GM12875 (cell line): ENCODE data around the gene CD2BP2.
A peak's percentile ranks its signal among the peaks of the same experiment; 100 is the strongest.

Experiments
- H3K4me3 ChIP-seq: one replicate; pipeline ENCODE4 v1.5.1; 2011; ENCODE audit warnings: low read depth, low read length, control low read depth
- TF ChIP-seq, protein P1 (sequence below): IDR thresholded peaks from 2 replicates; pipeline ENCODE4 v1.5.1; 2011; ENCODE audit warnings: low read depth, mild to moderate bottlenecking, control low read depth, inconsistent platforms, low read length, moderate library complexity, borderline replicate concordance; ENCODE audit not compliant: insufficient read depth

Gene CD2BP2

DNA sequence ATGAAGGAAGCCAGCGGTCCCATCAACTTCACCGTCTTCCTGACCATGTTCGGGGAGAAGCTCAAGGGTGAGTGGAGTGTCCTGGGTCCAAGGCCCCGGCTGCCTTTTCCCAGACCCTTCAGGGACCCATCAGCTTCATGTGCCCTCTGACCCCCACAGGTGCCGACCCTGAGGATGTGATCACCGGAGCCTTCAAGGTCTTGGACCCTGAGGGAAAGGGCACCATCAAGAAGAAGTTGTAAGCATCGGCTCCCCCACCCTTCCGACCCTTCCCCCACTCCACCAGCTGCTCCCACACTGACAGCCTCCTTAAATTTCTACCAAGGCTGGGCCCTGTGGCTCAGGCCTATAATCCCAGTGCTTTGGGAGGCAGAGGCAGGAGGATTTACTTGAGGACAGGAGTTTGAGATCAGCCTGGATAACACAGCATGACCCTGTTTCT, 21.4 kb upstream of the CD2BP2 start:
- TF ChIP-seq, protein P1, sequence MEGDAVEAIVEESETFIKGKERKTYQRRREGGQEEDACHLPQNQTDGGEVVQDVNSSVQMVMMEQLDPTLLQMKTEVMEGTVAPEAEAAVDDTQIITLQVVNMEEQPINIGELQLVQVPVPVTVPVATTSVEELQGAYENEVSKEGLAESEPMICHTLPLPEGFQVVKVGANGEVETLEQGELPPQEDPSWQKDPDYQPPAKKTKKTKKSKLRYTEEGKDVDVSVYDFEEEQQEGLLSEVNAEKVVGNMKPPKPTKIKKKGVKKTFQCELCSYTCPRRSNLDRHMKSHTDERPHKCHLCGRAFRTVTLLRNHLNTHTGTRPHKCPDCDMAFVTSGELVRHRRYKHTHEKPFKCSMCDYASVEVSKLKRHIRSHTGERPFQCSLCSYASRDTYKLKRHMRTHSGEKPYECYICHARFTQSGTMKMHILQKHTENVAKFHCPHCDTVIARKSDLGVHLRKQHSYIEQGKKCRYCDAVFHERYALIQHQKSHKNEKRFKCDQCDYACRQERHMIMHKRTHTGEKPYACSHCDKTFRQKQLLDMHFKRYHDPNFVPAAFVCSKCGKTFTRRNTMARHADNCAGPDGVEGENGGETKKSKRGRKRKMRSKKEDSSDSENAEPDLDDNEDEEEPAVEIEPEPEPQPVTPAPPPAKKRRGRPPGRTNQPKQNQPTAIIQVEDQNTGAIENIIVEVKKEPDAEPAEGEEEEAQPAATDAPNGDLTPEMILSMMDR, result no peak
- H3K4me3 ChIP-seq, result no peak overlapping the region

DNA sequence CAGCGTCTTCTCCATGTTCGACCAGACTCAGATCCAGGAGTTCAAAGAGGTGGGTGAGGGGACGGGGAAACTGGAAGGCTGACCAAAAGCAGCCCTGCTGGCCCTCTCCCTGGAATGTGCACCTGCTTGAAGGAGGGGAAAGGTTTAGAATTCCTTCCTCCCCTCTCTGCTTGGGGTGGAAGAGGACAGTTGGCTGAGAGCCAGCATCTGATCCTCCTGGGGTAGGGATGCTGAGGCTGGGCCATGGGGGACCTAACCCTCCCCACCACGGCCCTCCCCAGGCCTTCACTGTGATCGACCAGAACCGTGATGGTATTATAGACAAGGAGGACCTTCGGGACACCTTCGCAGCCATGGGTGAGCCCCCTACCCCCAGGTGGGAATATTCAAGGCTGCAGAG, 20.8 kb upstream of the CD2BP2 start:
- TF ChIP-seq, protein P1, result no peak

DNA sequence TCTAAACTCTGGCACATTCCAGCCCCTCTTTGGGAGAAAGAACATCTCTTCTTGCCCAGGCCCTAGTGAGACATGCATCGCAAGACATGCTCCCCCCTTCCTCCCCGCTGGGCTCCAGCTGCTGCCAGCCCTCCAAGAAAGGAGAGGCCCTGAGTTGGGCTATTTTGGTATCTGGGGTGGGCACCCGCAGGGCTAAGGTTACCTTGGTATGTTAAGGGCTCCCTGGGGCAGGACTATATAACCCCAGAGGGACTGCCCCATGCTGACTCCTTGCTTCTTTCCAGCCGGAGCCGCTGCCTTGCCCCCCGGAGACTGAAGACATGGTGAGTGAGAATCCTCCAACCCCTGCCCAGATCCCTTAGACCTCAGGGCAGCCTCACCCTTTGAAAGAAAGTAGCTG, 19.4 kb upstream of the CD2BP2 start, which contains the start of gene MYL11:
Gene MYL11 (plus strand): TSS at position 265 of the 400 bp plus-strand sequence. CDS start 56 bp downstream, at position 321.
- H3K4me3 ChIP-seq, result no peak within 1 kb of the TSS
- TF ChIP-seq, protein P1, result no peak

More for the DNA sequence above, 20.8 kb upstream of the CD2BP2 start:
- no peak overlapping the region for H3K4me3 ChIP-seq

DNA sequence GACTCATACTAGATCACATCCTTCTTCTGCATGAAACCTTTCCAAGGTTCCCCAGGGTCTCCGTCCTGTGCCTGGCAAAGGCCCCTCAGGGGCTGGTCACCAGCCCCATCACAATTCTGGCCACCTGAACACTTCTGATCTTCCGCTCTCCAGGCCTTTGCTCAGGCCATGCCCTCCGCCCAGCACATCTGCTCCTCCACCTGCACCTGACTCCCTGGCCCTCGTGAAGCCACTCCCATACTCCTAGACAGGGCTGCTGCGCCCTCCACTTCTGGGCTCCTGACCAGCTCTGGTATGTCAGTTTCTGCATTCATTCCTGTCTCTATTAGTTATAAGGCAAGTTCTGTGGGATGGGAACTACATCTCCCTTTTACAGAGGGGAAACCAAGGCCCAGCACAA, 17.6 kb upstream of the CD2BP2 start:
- TF ChIP-seq, protein P1, result no peak
- H3K4me3 ChIP-seq, result no peak overlapping the region

DNA sequence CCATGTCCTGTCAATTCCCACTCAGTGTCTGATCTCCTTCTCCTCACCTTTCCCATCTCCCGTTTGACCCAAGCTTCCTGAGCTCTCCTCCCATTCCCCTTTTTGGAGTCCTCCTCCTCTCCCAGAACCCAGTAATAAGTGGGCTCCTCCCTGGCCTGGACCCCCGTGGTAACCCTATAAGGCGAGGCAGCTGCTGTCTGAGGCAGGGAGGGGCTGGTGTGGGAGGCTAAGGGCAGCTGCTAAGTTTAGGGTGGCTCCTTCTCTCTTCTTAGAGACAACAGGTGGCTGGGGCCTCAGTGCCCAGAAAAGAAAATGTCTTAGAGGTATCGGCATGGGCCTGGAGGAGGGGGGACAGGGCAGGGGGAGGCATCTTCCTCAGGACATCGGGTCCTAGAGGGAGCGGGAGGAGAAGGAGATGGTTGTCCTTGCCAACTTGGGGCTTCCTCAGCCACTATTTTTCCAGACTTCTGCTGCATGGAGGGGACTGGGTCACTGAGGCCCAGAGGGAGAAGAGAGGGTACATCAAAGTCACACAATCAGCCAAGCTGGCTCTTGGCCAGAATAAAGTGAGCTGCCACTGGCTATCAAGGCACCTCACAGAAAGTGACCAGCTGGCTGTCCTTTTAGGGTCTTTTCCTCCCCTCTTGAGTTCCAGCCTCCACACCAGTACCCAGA, 17.1 kb upstream of the CD2BP2 start:
- H3K4me3 ChIP-seq, result no peak overlapping the region
- TF ChIP-seq, protein P1, result no peak

DNA sequence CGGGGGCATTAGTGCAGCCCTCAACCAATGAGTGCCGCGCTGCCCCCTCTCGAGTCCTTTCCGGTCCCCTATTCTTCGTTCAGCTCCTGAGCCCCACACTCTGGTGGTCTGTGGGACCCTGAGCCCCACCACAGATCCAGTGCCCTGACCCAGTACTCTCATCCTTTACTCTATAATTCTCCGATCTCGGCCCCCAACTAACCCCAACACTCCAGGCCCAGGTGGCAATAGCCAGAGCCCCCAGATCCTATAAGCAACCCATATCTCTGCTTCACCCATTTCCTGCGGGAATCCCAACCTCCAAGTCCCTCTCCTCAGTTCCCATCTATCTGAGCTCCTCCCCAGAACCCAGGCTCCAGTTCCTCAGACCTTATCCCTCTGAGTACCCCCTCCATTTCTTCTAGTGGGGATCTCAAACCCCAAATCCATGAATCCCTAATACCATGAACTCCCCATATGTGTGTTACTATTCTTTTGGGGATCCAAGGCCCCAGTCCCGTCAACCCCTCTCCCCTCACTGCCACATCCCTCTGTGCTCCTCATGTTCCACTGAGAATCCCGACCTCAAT, 16.2 kb upstream of the CD2BP2 start:
- peak overlapping the region; percentile 36 for H3K4me3 ChIP-seq
- TF ChIP-seq, protein P1, result no peak
